HepG2 (cell line): ENCODE measurements around the gene TIMP4. TPM values are rescaled to one million over a fixed set of nuclear protein-coding genes. Genes with fewer than 3 reads are reported as not detected.

Experiments
- ATAC-seq: fragments of 200-7000 bp; cut with Tn5 transposase; 3 replicates; pipeline ENCODE4 v1.9.1; 2020; ENCODE audit warnings: mild to moderate bottlenecking, moderate library complexity
- BruUV-seq: library from RNA; stranded (reverse); fragments of 400-500 nt; replicated peaks from 2 replicates; lab custom pipeline; 2021; lab: Mats Ljungman, UMichigan
- CTCF ChIA-PET: fragments of 300-600 bp; formaldehyde crosslinking; extraction: SDS; loops from one replicate; lab custom pipeline; 2021; ENCODE audit warnings: low total read pairs, inconsistent platforms, low intra/inter-chr PET ratio; lab: Yijun Ruan, JAX
- POLR2A ChIA-PET: fragments of 350-600 bp; sonication (Branson Sonifier 250); formaldehyde crosslinking; loops from one replicate; lab custom pipeline; 2020; ENCODE audit warnings: antibody characterized with exemption, inconsistent platforms; lab: Yijun Ruan, JAX
- DNase-seq: peaks from one replicate; pipeline ENCODE4 v3.0.0-alpha.2; 2015; ENCODE audit warnings: low spot score
- FAIRE-seq: peaks from 3 replicates; lab custom pipeline; 2011; peaks lifted over from hg19 to GRCh38; lab: Jason Lieb, UNC
- H2AFZ ChIP-seq: one replicate; pipeline ENCODE4 v1.6.1; 2011; ENCODE audit warnings: low read length, inconsistent platforms
- H3K27ac ChIP-seq: fragments of 300-600 bp; 3 replicates; pipeline ENCODE4 v1.8.0; 2011; ENCODE audit warnings: mixed run types, mild to moderate bottlenecking, mixed read lengths, low read length, inconsistent platforms; ENCODE audit not compliant: insufficient read depth; ENCODE audit errors: extremely low read length
- H3K27me3 ChIP-seq, 2 experiments: fragments of 200-600 bp in 1 of 2; 2 replicates in 1 of 2; 3 replicates in 1 of 2; pipeline versions ENCODE4 v1.6.0 to v1.8.0; 2011; ENCODE audit warnings: low read length in 2 of 2, mild to moderate bottlenecking in 2 of 2, moderate library complexity in 2 of 2, inconsistent platforms in 1 of 2; ENCODE audit not compliant: insufficient read depth in 2 of 2, control insufficient read depth in 1 of 2
- H3K36me3 ChIP-seq, 2 experiments: fragments of 200-600 bp in 1 of 2; replicated peaks in 1 of 2; 2 replicates in 1 of 2; 3 replicates in 1 of 2; pipeline versions ENCODE4 v1.5.1 to v1.8.0; 2011; ENCODE audit warnings: low read length in 2 of 2, inconsistent platforms in 1 of 2; ENCODE audit not compliant: insufficient read depth in 2 of 2, control insufficient read depth in 1 of 2
- H3K4me1 ChIP-seq: 2 replicates; pipeline ENCODE4 v1.5.1; 2012; ENCODE audit warnings: low read length, inconsistent platforms; ENCODE audit not compliant: insufficient read depth
- H3K4me2 ChIP-seq: 2 replicates; pipeline ENCODE4 v1.6.0; 2011; ENCODE audit warnings: low read depth, low read length, inconsistent platforms
- H3K4me3 ChIP-seq, 3 experiments: fragments of 200-600 bp in 1 of 3; sonication (generic), shearing (Covaris generic) in 1 of 3; replicated peaks in 1 of 3; 2 replicates each; pipeline ENCODE4 v1.5.1; 2011 to 2016; ENCODE audit warnings: low read length in 3 of 3, inconsistent platforms in 2 of 3, low read depth in 2 of 3, mild to moderate bottlenecking in 2 of 3, control low read depth in 1 of 3, mixed read lengths in 1 of 3; ENCODE audit not compliant: insufficient read depth in 1 of 3
- H3K79me2 ChIP-seq: one replicate; pipeline ENCODE4 v1.6.1; 2011; ENCODE audit warnings: low read length, inconsistent platforms; ENCODE audit not compliant: insufficient read depth
- H3K9ac ChIP-seq: 2 replicates; pipeline ENCODE4 v1.6.0; 2011; ENCODE audit warnings: mild to moderate bottlenecking, low read depth, low read length, inconsistent platforms; ENCODE audit not compliant: insufficient read depth
- H3K9me3 ChIP-seq: 2 replicates; pipeline ENCODE4 v1.5.1; 2012; ENCODE audit warnings: mild to moderate bottlenecking, low read length
- H4K20me1 ChIP-seq: 2 replicates; pipeline ENCODE4 v1.6.0; 2011; ENCODE audit warnings: inconsistent platforms, mild to moderate bottlenecking, low read length, moderate library complexity; ENCODE audit not compliant: insufficient read depth
- HOXD1 ChIP-seq: sonication (generic); formaldehyde crosslinking; IDR thresholded peaks from 2 replicates; pipeline ENCODE4 v1.5.0; 2020; ENCODE audit warnings: missing genetic modification reagents
- NCOA5 ChIP-seq: sonication (generic); formaldehyde crosslinking; IDR thresholded peaks from 2 replicates; pipeline ENCODE4 v1.4.0; 2020; ENCODE audit warnings: missing genetic modification reagents
- POLR2G ChIP-seq: fragments of 200-400 bp; formaldehyde crosslinking; IDR thresholded peaks from 2 replicates; pipeline ENCODE4 v1.6.1; 2018; ENCODE audit warnings: mild to moderate bottlenecking, low read depth, low read length, moderate library complexity
- ZBTB7B ChIP-seq: sonication (generic); formaldehyde crosslinking; IDR thresholded peaks from 2 replicates; pipeline ENCODE4 v1.4.0; 2020; ENCODE audit warnings: missing genetic modification reagents
- WGBS: methylation state at CpG from one replicate; pipeline ENCODE4 v1.1.6; 2017; ENCODE audit warnings: low lambda C conversion rate; 5-methylcytosine and 5-hydroxymethylcytosine counted together
- in situ Hi-C: cut with HindIII; loops from 2 replicates; pipeline ENCODE4 v1.10.0; 2017; ENCODE audit warnings: low pct_unique_long_range_greater_than_20kb; ENCODE audit not compliant: extremely low pct_ligation_motif_present
- intact Hi-C: fragments of 100-400 bp; cut with micrococcal nuclease; formaldehyde crosslinking; loops from one replicate; pipeline ENCODE4 v1.10.0; 2022; ENCODE audit not compliant: unreplicated experiment
- polyA plus RNA-seq, 8 experiments: library from polyadenylated mRNA; depleted of rRNA in 3 of 8; stranded (reverse) in 7 of 8; unstranded in 1 of 8; fragments of >200 nt; fragmentation: Illumina TruSeq in 4 of 8; extraction: Trizol in 4 of 8; gene quantifications; 2 replicates each; pipeline versions ENCODE4 v1.2.1 to v1.2.3, GENCODE V29; 2011 to 2016; ENCODE audit warnings: low read depth in 4 of 8, missing spikeins in 1 of 8, mixed read lengths in 1 of 8; ENCODE audit not compliant: insufficient read depth in 1 of 8
- total RNA-seq, 5 experiments: library from RNA; depleted of rRNA; stranded (reverse); fragments of >200 nt; fragmentation: Illumina TruSeq; extraction: Trizol; gene quantifications; 2 replicates each; pipeline ENCODE4 v1.2.3, GENCODE V29; 2016; ENCODE audit warnings: low read depth in 1 of 5
- TF ChIP-seq, protein P1 (sequence below): sonication (generic); formaldehyde crosslinking; IDR thresholded peaks from 2 replicates; pipeline ENCODE4 v1.8.1; 2023; ENCODE audit warnings: missing genetic modification reagents, inconsistent platforms, borderline replicate concordance
- TF ChIP-seq, protein P2 (sequence below): sonication (generic); formaldehyde crosslinking; IDR thresholded peaks from 2 replicates; pipeline ENCODE4 v1.4.0; 2020; ENCODE audit warnings: missing genetic modification reagents, mild to moderate bottlenecking, borderline replicate concordance
- TF ChIP-seq, protein P3 (sequence below): sonication (generic); formaldehyde crosslinking; IDR thresholded peaks from 2 replicates; pipeline ENCODE4 v1.5.0; 2020; ENCODE audit warnings: mild to moderate bottlenecking, missing genetic modification reagents, borderline replicate concordance
- TF ChIP-seq, protein P4 (sequence below): sonication (generic); formaldehyde crosslinking; IDR thresholded peaks from 2 replicates; pipeline ENCODE4 v1.4.0; 2020; ENCODE audit warnings: mild to moderate bottlenecking, missing genetic modification reagents
- TF ChIP-seq, protein P5 (sequence below): sonication (generic); formaldehyde crosslinking; conservative IDR thresholded peaks from 2 replicates; pipeline ENCODE4 v1.8.0; 2022; ENCODE audit warnings: missing genetic modification reagents

Gene TIMP4
- total and polyA plus RNA-seq, 2 of the 13 experiments (the other 11 are each of a cell fraction or from before 2014, with no cell fraction given): 0.05 to 0.07 TPM

DNA sequence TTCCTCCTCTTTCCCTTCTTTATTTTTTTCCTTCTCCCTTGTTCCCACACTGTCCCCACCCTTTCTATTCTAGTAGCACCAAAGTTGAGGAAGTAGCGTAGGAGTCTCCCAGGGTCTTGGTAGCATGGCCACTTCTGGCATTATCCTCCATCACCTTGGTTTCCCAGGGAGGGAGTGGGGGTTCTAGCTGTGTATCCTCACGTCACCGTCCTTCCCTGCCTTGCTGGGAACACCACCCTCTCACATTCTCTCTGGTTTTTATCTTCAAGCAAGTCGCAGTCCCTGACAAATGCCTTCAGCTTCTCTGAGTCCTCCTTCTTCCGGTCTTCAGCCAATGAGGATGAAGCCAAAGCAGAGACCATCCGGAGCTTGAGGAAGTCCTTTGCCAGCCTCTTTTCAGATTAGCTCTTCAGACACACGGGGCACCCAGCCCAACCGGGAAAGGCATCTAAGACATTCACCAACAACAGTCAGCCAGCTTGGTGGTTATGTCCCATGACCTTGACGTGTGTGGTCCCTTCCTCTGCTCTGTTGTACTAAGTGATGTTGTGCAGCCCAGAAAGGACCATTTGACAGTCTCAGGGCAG, 31.6 kb upstream of the TIMP4 start:
- intact Hi-C loops: no loop called here
- WGBS: 69% methylated on average over 9 of the region's 9 CpGs
- TF ChIP-seq POLR2G (no peak), HOXD1 (CRISPR knock-in tag) (no peak), ZBTB7B (no peak), NCOA5 (CRISPR knock-in tag) (no peak)
- TF ChIP-seq, protein P1, sequence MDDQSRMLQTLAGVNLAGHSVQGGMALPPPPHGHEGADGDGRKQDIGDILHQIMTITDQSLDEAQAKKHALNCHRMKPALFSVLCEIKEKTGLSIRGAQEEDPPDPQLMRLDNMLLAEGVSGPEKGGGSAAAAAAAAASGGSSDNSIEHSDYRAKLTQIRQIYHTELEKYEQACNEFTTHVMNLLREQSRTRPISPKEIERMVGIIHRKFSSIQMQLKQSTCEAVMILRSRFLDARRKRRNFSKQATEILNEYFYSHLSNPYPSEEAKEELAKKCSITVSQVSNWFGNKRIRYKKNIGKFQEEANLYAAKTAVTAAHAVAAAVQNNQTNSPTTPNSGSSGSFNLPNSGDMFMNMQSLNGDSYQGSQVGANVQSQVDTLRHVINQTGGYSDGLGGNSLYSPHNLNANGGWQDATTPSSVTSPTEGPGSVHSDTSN: no peak
- TF ChIP-seq, protein P2, sequence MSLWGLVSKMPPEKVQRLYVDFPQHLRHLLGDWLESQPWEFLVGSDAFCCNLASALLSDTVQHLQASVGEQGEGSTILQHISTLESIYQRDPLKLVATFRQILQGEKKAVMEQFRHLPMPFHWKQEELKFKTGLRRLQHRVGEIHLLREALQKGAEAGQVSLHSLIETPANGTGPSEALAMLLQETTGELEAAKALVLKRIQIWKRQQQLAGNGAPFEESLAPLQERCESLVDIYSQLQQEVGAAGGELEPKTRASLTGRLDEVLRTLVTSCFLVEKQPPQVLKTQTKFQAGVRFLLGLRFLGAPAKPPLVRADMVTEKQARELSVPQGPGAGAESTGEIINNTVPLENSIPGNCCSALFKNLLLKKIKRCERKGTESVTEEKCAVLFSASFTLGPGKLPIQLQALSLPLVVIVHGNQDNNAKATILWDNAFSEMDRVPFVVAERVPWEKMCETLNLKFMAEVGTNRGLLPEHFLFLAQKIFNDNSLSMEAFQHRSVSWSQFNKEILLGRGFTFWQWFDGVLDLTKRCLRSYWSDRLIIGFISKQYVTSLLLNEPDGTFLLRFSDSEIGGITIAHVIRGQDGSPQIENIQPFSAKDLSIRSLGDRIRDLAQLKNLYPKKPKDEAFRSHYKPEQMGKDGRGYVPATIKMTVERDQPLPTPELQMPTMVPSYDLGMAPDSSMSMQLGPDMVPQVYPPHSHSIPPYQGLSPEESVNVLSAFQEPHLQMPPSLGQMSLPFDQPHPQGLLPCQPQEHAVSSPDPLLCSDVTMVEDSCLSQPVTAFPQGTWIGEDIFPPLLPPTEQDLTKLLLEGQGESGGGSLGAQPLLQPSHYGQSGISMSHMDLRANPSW: no peak
- TF ChIP-seq, protein P3, sequence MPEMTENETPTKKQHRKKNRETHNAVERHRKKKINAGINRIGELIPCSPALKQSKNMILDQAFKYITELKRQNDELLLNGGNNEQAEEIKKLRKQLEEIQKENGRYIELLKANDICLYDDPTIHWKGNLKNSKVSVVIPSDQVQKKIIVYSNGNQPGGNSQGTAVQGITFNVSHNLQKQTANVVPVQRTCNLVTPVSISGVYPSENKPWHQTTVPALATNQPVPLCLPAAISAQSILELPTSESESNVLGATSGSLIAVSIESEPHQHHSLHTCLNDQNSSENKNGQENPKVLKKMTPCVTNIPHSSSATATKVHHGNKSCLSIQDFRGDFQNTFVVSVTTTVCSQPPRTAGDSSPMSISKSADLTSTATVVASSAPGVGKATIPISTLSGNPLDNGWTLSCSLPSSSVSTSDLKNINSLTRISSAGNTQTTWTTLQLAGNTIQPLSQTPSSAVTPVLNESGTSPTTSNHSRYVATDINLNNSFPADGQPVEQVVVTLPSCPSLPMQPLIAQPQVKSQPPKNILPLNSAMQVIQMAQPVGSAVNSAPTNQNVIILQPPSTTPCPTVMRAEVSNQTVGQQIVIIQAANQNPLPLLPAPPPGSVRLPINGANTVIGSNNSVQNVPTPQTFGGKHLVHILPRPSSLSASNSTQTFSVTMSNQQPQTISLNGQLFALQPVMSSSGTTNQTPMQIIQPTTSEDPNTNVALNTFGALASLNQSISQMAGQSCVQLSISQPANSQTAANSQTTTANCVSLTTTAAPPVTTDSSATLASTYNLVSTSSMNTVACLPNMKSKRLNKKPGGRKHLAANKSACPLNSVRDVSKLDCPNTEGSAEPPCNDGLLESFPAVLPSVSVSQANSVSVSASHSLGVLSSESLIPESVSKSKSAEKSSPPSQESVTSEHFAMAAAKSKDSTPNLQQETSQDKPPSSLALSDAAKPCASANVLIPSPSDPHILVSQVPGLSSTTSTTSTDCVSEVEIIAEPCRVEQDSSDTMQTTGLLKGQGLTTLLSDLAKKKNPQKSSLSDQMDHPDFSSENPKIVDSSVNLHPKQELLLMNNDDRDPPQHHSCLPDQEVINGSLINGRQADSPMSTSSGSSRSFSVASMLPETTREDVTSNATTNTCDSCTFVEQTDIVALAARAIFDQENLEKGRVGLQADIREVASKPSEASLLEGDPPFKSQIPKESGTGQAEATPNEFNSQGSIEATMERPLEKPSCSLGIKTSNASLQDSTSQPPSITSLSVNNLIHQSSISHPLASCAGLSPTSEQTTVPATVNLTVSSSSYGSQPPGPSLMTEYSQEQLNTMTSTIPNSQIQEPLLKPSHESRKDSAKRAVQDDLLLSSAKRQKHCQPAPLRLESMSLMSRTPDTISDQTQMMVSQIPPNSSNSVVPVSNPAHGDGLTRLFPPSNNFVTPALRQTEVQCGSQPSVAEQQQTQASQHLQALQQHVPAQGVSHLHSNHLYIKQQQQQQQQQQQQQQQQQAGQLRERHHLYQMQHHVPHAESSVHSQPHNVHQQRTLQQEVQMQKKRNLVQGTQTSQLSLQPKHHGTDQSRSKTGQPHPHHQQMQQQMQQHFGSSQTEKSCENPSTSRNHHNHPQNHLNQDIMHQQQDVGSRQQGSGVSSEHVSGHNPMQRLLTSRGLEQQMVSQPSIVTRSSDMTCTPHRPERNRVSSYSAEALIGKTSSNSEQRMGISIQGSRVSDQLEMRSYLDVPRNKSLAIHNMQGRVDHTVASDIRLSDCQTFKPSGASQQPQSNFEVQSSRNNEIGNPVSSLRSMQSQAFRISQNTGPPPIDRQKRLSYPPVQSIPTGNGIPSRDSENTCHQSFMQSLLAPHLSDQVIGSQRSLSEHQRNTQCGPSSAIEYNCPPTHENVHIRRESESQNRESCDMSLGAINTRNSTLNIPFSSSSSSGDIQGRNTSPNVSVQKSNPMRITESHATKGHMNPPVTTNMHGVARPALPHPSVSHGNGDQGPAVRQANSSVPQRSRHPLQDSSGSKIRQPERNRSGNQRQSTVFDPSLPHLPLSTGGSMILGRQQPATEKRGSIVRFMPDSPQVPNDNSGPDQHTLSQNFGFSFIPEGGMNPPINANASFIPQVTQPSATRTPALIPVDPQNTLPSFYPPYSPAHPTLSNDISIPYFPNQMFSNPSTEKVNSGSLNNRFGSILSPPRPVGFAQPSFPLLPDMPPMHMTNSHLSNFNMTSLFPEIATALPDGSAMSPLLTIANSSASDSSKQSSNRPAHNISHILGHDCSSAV (CRISPR knock-in tag): no peak
- TF ChIP-seq, protein P4, sequence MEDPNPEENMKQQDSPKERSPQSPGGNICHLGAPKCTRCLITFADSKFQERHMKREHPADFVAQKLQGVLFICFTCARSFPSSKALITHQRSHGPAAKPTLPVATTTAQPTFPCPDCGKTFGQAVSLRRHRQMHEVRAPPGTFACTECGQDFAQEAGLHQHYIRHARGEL (CRISPR knock-in tag): no peak
- TF ChIP-seq, protein P5, sequence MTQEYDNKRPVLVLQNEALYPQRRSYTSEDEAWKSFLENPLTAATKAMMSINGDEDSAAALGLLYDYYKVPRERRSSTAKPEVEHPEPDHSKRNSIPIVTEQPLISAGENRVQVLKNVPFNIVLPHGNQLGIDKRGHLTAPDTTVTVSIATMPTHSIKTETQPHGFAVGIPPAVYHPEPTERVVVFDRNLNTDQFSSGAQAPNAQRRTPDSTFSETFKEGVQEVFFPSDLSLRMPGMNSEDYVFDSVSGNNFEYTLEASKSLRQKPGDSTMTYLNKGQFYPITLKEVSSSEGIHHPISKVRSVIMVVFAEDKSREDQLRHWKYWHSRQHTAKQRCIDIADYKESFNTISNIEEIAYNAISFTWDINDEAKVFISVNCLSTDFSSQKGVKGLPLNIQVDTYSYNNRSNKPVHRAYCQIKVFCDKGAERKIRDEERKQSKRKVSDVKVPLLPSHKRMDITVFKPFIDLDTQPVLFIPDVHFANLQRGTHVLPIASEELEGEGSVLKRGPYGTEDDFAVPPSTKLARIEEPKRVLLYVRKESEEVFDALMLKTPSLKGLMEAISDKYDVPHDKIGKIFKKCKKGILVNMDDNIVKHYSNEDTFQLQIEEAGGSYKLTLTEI (CRISPR knock-in tag): no peak

More for the DNA sequence above, 31.6 kb upstream of the TIMP4 start:
- ATAC-seq (no peak), FAIRE-seq (no peak), DNase-seq (no peak)
- in situ Hi-C loops: no loop called here
- CTCF ChIA-PET: no interaction called here
- Histone ChIP-seq H3K79me2 (no peaks in the 10 kb centered on the region), H3K27ac (no peak overlapping the region), H3K4me3 (no peak overlapping the region), H3K4me1 (peaks cover 23% of the 10 kb centered on the region), H3K9ac (no peak overlapping the region), H3K4me2 (no peak overlapping the region), H3K27me3 (peaks cover 0 to 30% of the 10 kb centered on the region in 2 experiments), H2AFZ (no peak overlapping the region), H4K20me1 (no peaks in the 10 kb centered on the region), H3K9me3 (no peaks in the 10 kb centered on the region), H3K36me3 (no peaks in the 10 kb centered on the region)
- no TSS peak for BruUV-seq
- POLR2A ChIA-PET: no interaction called here
